ENCODE results near the gene FNIP1. TPM values are rescaled to one million over a fixed set of nuclear protein-coding genes. Genes with fewer than 3 reads are reported as not detected.

FNIP1 gene
- total RNA-seq, 2 donors from 2014 or later: 19.9 to 25.6 TPM

- H3K27ac ChIP-seq (ENCODE audit: low read depth, low read length): no peak overlapping the region
- no peaks in the 10 kb centered on the region for H3K36me3 ChIP-seq (ENCODE audit: control insufficient read depth, insufficient read depth, low read length)
- Mint-ChIP-seq H3K27me3 (ENCODE audit: insufficient read depth) (no peaks in the 10 kb centered on the region), H3K36me3 (ENCODE audit: low read depth) (no peaks in the 10 kb centered on the region), H3K4me1 (peaks cover 11% of the 10 kb centered on the region), H3K4me3 (peak overlapping the region; percentile 96), H3K27ac (peak overlapping the region; percentile 98), H3K9me3 (no peaks in the 10 kb centered on the region)
- peak overlapping the region; percentile 92 for H3K4me3 ChIP-seq (ENCODE audit: low read length)
- no peak for DNase-seq
- H3K9ac ChIP-seq (ENCODE audit: extremely low read depth, low read length, poor library complexity, severe bottlenecking): peak overlapping the region; percentile 90
- no peak for TF ChIP-seq CTCF (conservative IDR thresholded peaks at IDR 0.05)
- WGBS, 2 experiments (ENCODE audit: insufficient coverage in 1 of 2, insufficient read length in 1 of 2): 6 to 13% methylated on average over 3 to 4 of the region's 4 CpGs
- no peaks in the 10 kb centered on the region for H3K9me3 ChIP-seq (ENCODE audit: control insufficient read depth, low read length)
- H3K27me3 ChIP-seq (ENCODE audit: control insufficient read depth, insufficient read depth, low read length, poor library complexity, severe bottlenecking): no peaks in the 10 kb centered on the region
- no peaks in the 10 kb centered on the region for H3K4me1 ChIP-seq (ENCODE audit: control insufficient read depth, insufficient read depth, low read length)
Measured at GRCh38 chr5:131634238-131634637, 162.6 kb downstream of the FNIP1 start.

- no peak for TF ChIP-seq CTCF (conservative IDR thresholded peaks at IDR 0.05)
- Histone ChIP-seq H3K27me3 (ENCODE audit: control insufficient read depth, insufficient read depth, low read length, poor library complexity, severe bottlenecking) (no peaks in the 10 kb centered on the region), H3K9ac (ENCODE audit: extremely low read depth, low read length, poor library complexity, severe bottlenecking) (peak overlapping the region; percentile 90), H3K4me3 (ENCODE audit: low read length) (peak overlapping the region; percentile 92), H3K4me1 (ENCODE audit: control insufficient read depth, insufficient read depth, low read length) (no peaks in the 10 kb centered on the region), H3K9me3 (ENCODE audit: control insufficient read depth, low read length) (no peaks in the 10 kb centered on the region), H3K27ac (ENCODE audit: low read depth, low read length) (no peak overlapping the region), H3K36me3 (ENCODE audit: control insufficient read depth, insufficient read depth, low read length) (no peaks in the 10 kb centered on the region)
- H3K4me3 Mint-ChIP-seq: peak overlapping the region; percentile 96
- H3K4me1 Mint-ChIP-seq: peaks cover 12% of the 10 kb centered on the region
- H3K36me3 Mint-ChIP-seq (ENCODE audit: low read depth): no peaks in the 10 kb centered on the region
- no peak overlapping the region for H3K27ac Mint-ChIP-seq
- H3K27me3 Mint-ChIP-seq (ENCODE audit: insufficient read depth): no peaks in the 10 kb centered on the region
- no peak for DNase-seq
- WGBS, 2 experiments (ENCODE audit: insufficient coverage in 1 of 2, insufficient read length in 1 of 2): 49 to 56% methylated on average over 3 to 5 of the region's 5 CpGs
- H3K9me3 Mint-ChIP-seq: no peaks in the 10 kb centered on the region
Measured at GRCh38 chr5:131633830-131634229, 163.0 kb downstream of the FNIP1 start.

GRCh38 chr5:131630963-131631350 lies 165.9 kb downstream of the FNIP1 start:
- Histone ChIP-seq H3K36me3 (ENCODE audit: control insufficient read depth, insufficient read depth, low read length) (no peaks in the 10 kb centered on the region), H3K27me3 (ENCODE audit: control insufficient read depth, insufficient read depth, low read length, poor library complexity, severe bottlenecking) (no peaks in the 10 kb centered on the region), H3K9me3 (ENCODE audit: control insufficient read depth, low read length) (no peaks in the 10 kb centered on the region), H3K27ac (ENCODE audit: low read depth, low read length) (no peak overlapping the region), H3K4me1 (ENCODE audit: control insufficient read depth, insufficient read depth, low read length) (no peaks in the 10 kb centered on the region), H3K9ac (ENCODE audit: extremely low read depth, low read length, poor library complexity, severe bottlenecking) (no peak overlapping the region), H3K4me3 (ENCODE audit: low read length) (no peak overlapping the region)
- Mint-ChIP-seq H3K4me1 (peaks cover 11% of the 10 kb centered on the region), H3K4me3 (no peak overlapping the region), H3K27ac (no peak overlapping the region), H3K27me3 (ENCODE audit: insufficient read depth) (no peaks in the 10 kb centered on the region), H3K36me3 (ENCODE audit: low read depth) (peaks cover under 1% of the 10 kb centered on the region), H3K9me3 (no peaks in the 10 kb centered on the region)
- 82 to 95% methylated on average over 4 of the region's 4 CpGs for WGBS, 2 experiments (ENCODE audit: insufficient coverage in 1 of 2, insufficient read length in 1 of 2)
- TF ChIP-seq CTCF (conservative IDR thresholded peaks at IDR 0.05): no peak
- DNase-seq: no peak
